Measurements from ENCODE around the gene ZNF483. TPM values are rescaled to one million over a fixed set of nuclear protein-coding genes. Genes with fewer than 3 reads are reported as not detected.
"Not testable (repeated sequence)": the region's sequence is repeated elsewhere in the genome, so short reads cannot be mapped to it uniquely, and the experiment has no call there.

Gene ZNF483
- total RNA-seq, 3 donors from 2014 or later: 1.1 to 1.8 (median 1.2) TPM

DNA sequence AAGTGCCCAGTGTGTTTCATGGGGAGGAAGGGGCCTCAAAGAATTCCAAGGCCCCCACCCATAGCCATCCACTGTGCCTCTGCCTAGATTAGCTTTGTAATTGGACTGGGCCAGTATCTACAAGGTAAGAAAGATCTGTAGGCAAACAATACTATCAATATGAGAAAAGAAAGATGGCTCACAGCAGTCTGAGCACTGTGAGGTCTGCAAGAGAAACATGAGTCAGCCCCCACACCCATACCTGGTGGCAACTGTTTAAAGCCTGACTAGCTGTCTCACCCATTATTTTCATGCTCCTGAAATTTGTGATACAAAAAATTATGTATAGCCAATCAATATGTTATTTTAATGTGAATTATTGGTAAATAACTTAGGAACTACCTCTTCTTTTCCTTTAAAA is 10.0 kb upstream of the ZNF483 start:
- Mint-ChIP-seq H3K4me3 (no peak overlapping the region), H3K4me1 (ENCODE audit: low read depth) (no peaks in the 10 kb centered on the region), H3K27me3 (ENCODE audit: low read depth) (no peaks in the 10 kb centered on the region), H3K36me3 (ENCODE audit: insufficient read depth) (no peaks in the 10 kb centered on the region), H3K9me3 (peaks cover 13% of the 10 kb centered on the region)
- DNase-seq (no peak), ATAC-seq (peak in 1 of 2 donors; percentile 32)

DNA sequence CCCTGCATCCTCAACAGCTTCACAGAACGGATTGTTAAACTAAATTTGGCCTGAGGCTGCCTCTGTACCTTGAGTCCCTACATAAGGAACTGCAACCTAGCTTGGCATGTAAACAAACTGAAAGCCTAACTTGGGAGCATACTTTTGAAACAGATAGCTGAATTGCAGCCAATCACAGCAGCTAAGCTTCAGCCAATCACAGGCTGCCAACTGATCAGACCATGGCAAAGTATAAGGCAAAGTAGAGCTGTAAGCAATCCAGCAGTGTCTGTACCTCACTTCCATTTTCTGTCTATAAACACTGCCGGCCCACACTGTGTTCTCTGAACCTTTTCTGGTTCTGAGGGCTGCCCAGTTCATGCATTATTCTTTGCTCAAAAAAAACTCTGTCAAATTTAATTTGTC is 8.9 kb upstream of the ZNF483 start:
- no peak for DNase-seq
- H3K4me3 Mint-ChIP-seq: no peak overlapping the region
- H3K9me3 Mint-ChIP-seq: peaks cover 9% of the 10 kb centered on the region
- H3K4me1 Mint-ChIP-seq (ENCODE audit: low read depth): no peaks in the 10 kb centered on the region
- peaks cover 4% of the 10 kb centered on the region for H3K27me3 Mint-ChIP-seq (ENCODE audit: low read depth)
- no peak for ATAC-seq
- H3K36me3 Mint-ChIP-seq (ENCODE audit: insufficient read depth): no peaks in the 10 kb centered on the region

GRCh38 chr9:111524731-111525055 is 286 bp upstream of the ZNF483 start:
- H3K4me3 Mint-ChIP-seq: peak overlapping the region; percentile 94
- H3K27me3 Mint-ChIP-seq (ENCODE audit: low read depth): peaks cover 7% of the 10 kb centered on the region
- H3K4me1 Mint-ChIP-seq (ENCODE audit: low read depth): peaks cover 28% of the 10 kb centered on the region
- ATAC-seq (no peak), DNase-seq (no peak)
- H3K9me3 Mint-ChIP-seq: no peaks in the 10 kb centered on the region
- peaks cover 15% of the 10 kb centered on the region for H3K36me3 Mint-ChIP-seq (ENCODE audit: insufficient read depth)

GRCh38 chr9:111527347-111527746 is 2.4 kb downstream of the ZNF483 start:
- DNase-seq (no peak), ATAC-seq (peak in 1 of 2 donors; percentile 13)
- Mint-ChIP-seq H3K27me3 (ENCODE audit: low read depth) (peaks cover 3% of the 10 kb centered on the region), H3K4me1 (ENCODE audit: low read depth) (peaks cover 28% of the 10 kb centered on the region), H3K4me3 (no peak overlapping the region), H3K36me3 (ENCODE audit: insufficient read depth) (peaks cover 19% of the 10 kb centered on the region), H3K9me3 (no peaks in the 10 kb centered on the region)

DNA sequence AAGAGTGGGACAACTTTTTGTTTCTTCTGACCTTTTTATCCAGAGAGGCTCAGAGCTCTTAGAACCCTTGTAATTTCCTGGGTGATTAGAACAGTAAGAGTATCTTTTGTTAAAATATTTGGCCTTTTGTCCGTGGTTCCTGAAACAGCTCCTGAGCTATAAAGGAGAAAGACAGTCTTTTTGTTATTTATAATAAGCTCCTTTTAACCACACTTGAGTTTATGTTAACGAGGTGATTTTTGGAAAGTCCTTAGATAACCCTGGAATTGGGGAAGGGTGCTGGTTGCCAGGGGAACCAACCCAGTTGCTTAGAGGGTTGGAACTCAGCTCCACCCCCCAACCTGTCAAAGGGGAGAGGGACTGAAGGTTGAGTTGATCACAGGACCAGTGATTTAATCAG is 4.8 kb downstream of the ZNF483 start:
- no peak for DNase-seq
- H3K27me3 Mint-ChIP-seq (ENCODE audit: low read depth): no peaks in the 10 kb centered on the region
- no peak overlapping the region for H3K4me3 Mint-ChIP-seq
- H3K9me3 Mint-ChIP-seq: peaks cover 10% of the 10 kb centered on the region
- peaks cover 38% of the 10 kb centered on the region for H3K36me3 Mint-ChIP-seq (ENCODE audit: insufficient read depth)
- H3K4me1 Mint-ChIP-seq (ENCODE audit: low read depth): peaks cover 20% of the 10 kb centered on the region
- no peak for ATAC-seq

DNA sequence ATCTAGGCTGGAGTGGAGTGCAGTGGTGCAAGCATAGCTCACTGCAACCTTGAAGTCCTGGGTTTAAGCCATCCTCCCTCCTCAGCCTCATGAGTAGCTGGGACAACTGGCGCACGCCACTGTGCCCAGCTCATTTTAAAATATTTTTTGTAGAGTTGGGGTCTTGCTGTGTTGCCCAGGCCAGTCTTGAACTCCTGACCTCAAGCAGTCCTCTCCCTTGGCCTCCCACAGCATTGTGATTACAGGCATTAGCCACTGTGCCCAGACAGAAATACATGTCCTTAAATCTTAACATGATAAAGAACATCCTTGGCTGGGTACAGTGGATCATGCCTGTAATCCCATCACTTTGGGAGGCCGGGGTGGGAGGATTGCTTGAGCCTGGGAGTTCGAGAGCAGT is 6.7 kb downstream of the ZNF483 start:
- H3K4me3 Mint-ChIP-seq: no peak overlapping the region
- peaks cover 40% of the 10 kb centered on the region for H3K36me3 Mint-ChIP-seq (ENCODE audit: insufficient read depth)
- H3K27me3 Mint-ChIP-seq (ENCODE audit: low read depth): no peaks in the 10 kb centered on the region

DNA sequence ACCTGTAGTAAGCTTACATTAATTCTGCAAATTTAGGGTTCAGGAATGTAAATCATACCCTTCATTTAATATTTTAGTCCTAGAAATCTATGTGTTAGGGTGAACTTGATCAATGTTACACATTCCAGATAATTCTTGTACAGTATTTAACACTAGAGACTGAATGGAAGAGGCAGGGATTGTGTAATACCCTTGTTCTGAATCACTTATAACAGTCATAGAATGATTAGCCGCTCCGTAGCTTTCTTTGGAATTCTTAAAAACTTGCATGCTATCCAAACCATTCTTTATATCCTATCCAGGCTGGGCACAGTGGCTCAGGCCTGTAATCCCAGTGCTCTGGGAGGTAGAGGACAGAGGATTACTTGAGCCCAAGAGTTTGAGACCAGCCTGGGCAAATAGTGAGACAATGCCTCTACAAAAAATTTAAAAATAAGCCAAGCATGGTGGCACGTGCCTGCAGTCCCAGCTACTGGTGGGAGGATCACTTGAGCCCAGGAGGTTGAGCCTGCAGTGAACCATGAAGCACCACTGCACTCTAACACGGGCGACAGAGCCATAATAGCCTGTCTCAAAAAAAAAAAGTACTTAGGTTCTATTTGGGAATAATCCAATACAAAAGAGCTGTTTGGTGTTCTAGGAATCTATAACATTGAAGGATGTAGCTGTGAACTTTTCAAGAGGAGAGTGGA is 8.3 kb downstream of the ZNF483 start:
- peaks cover 40% of the 10 kb centered on the region for H3K36me3 Mint-ChIP-seq (ENCODE audit: insufficient read depth)
- H3K9me3 Mint-ChIP-seq: peaks cover 18% of the 10 kb centered on the region
- H3K4me1 Mint-ChIP-seq (ENCODE audit: low read depth): no peaks in the 10 kb centered on the region
- DNase-seq: no peak
- H3K27me3 Mint-ChIP-seq (ENCODE audit: low read depth): no peaks in the 10 kb centered on the region
- ATAC-seq: no peak
- no peak overlapping the region for H3K4me3 Mint-ChIP-seq

More for the DNA sequence above, 6.7 kb downstream of the ZNF483 start:
- DNase-seq (no peak), ATAC-seq (no peak)
- H3K4me1 Mint-ChIP-seq (ENCODE audit: low read depth): peaks cover 6% of the 10 kb centered on the region
- peaks cover 15% of the 10 kb centered on the region for H3K9me3 Mint-ChIP-seq

GRCh38 chr9:111542497-111543254 is 17.7 kb downstream of the ZNF483 start:
- H3K9me3 Mint-ChIP-seq: peaks cover 68% of the 10 kb centered on the region

DNA sequence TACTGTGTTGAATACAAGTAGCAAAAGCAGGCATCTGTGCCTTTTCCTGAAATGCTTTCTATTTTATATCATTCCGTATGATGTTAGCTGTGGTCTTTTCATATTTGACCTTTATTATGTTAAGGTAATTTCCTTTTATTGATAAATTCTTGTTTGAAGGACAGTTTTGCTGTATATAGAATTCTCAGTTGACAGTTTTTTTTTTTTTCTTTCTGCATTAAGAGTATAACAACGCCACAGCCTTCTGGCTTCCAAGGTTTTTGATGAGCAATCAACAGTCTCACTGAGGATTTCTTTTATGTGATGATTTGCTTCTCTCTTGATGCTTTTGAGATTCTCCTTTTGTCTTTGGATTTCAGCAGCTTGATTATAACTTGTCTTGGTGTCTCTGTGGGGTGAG is 23.6 kb downstream of the ZNF483 start:
- ATAC-seq: no peak
- H3K36me3 Mint-ChIP-seq (ENCODE audit: insufficient read depth): peaks cover 42% of the 10 kb centered on the region
- H3K4me1 Mint-ChIP-seq (ENCODE audit: low read depth): no peaks in the 10 kb centered on the region
- peaks cover 63% of the 10 kb centered on the region for H3K9me3 Mint-ChIP-seq
- H3K27me3 Mint-ChIP-seq (ENCODE audit: low read depth): no peaks in the 10 kb centered on the region
- H3K4me3 Mint-ChIP-seq: no peak overlapping the region
- no peak for DNase-seq

More at GRCh38 chr9:111542497-111543254, 17.7 kb downstream of the ZNF483 start:
- ATAC-seq (no peak), DNase-seq (no peak)
- no peaks in the 10 kb centered on the region for H3K27me3 Mint-ChIP-seq (ENCODE audit: low read depth)
- no peaks in the 10 kb centered on the region for H3K4me1 Mint-ChIP-seq (ENCODE audit: low read depth)
- peaks cover 47% of the 10 kb centered on the region for H3K36me3 Mint-ChIP-seq (ENCODE audit: insufficient read depth)
- H3K4me3 Mint-ChIP-seq: no peak overlapping the region

- H3K36me3 Mint-ChIP-seq (ENCODE audit: insufficient read depth): peaks cover 17% of the 10 kb centered on the region
- peaks cover 51% of the 10 kb centered on the region for H3K9me3 Mint-ChIP-seq
- not testable (repeated sequence) for H3K27me3 Mint-ChIP-seq (ENCODE audit: low read depth); ATAC-seq; DNase-seq; H3K4me3 Mint-ChIP-seq; H3K4me1 Mint-ChIP-seq (ENCODE audit: low read depth)
Measured at GRCh38 chr9:111555425-111555824, 30.4 kb downstream of the ZNF483 start.

DNA sequence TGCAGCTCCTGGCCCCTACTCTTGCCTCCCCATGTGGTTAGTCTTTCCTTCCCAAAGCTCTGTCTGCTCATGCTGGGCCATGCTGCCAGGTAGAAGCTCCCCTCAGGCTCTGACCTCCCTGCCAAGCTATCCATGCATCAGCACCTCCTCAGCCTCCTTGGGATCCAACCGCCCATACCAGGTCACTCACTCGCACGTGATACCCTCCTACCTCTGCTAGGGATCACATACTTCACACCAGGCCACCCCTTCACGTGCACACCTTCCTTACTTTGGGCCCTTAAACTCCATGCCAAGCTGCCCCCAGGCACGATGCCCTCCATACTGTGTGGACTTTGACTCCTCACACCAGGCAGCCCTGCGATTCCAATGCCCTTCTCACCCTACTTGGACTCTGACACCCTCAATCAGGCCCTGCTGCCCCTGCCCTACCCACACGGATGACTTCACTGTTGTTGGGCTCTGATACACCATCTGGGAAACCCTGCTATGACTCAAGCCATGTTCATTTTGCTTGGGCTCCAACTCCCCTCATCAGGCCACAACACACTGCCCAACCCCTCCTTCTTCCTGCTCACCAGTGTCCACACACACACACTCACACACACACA is 34.1 kb downstream of the ZNF483 start:
- Mint-ChIP-seq H3K9me3 (peaks cover 53% of the 10 kb centered on the region), H3K36me3 (ENCODE audit: insufficient read depth) (peaks cover 10% of the 10 kb centered on the region), H3K4me1 (ENCODE audit: low read depth) (no peaks in the 10 kb centered on the region), H3K4me3 (no peak overlapping the region), H3K27me3 (ENCODE audit: low read depth) (no peaks in the 10 kb centered on the region)
- DNase-seq: no peak
- ATAC-seq: no peak

DNA sequence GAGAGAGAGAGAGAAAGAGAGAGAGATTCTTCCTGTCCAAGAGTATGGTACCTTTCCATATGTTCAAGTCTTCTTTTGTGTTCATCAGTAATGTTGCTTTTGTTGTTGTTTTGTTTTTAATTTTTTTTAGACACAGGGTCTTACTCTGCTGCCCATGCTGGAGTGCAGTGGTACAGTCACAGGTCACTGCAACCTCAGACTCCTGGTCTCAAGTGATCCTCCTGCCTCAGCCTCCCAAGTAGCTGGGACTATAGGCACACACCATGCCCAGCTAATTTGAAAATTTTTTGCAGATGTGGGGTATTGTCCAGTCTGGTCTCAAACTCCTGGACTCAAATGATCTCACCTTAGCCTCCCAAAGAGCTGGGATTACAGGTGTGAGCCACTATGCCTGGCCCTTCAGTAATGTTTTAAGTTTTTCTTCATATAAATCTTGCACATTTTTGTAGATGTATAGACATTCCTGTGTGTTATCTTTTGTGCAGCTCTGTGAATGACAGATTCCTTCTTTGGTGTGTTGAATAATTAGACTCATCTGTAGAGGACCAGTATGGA is 36.3 kb downstream of the ZNF483 start:
- Mint-ChIP-seq H3K9me3 (peaks cover 36% of the 10 kb centered on the region), H3K36me3 (ENCODE audit: insufficient read depth) (peaks cover 8% of the 10 kb centered on the region), H3K4me1 (ENCODE audit: low read depth) (no peaks in the 10 kb centered on the region), H3K27me3 (ENCODE audit: low read depth) (no peaks in the 10 kb centered on the region), H3K4me3 (no peak overlapping the region)
- ATAC-seq: no peak
- DNase-seq: no peak

DNA sequence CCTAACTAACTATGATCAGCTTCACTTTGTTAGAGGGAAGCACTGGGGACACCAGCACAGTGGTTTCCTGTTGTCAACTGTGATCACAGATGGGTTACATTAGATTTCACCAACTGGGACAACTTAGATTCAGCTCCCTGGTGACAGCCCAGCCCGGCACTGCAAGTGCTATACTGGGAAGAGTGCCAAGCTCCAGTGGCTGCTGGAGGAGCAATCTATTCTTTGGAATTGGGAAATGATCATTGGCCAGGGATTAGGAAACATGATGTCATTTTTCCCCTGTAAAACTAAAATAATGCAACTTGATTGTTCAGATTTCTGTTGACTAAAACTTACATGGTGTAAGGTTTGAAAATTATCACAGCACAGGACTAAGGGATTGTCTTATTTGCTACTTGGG is 41.3 kb downstream of the ZNF483 start:
- peaks cover 40% of the 10 kb centered on the region for H3K9me3 Mint-ChIP-seq
- ATAC-seq (no peak), DNase-seq (no peak)

GRCh38 chr9:111568127-111568526 is 43.1 kb downstream of the ZNF483 start:
- DNase-seq; H3K4me1 Mint-ChIP-seq (ENCODE audit: low read depth); H3K4me3 Mint-ChIP-seq; ATAC-seq; H3K27me3 Mint-ChIP-seq (ENCODE audit: low read depth); H3K36me3 Mint-ChIP-seq (ENCODE audit: insufficient read depth): not testable (repeated sequence)
- H3K9me3 Mint-ChIP-seq: peaks cover 34% of the 10 kb centered on the region

More for the DNA sequence above, 41.3 kb downstream of the ZNF483 start:
- Mint-ChIP-seq H3K4me3 (no peak overlapping the region), H3K27me3 (ENCODE audit: low read depth) (no peaks in the 10 kb centered on the region), H3K36me3 (ENCODE audit: insufficient read depth) (peaks cover 10% of the 10 kb centered on the region), H3K4me1 (ENCODE audit: low read depth) (no peaks in the 10 kb centered on the region)

All from activated T-cell treated with anti-CD3 and anti-CD28 coated beads, Interleukin-2, amount 50 U/mL, for 4 hours (primary cell).